A673 (cell line): ENCODE measurements around the gene EPHA4. TPM values are rescaled to one million over a fixed set of nuclear protein-coding genes. Genes with fewer than 3 reads are reported as not detected.

Experiments
- BruUV-seq: library from RNA; stranded (reverse); fragments of 400-500 nt; replicated peaks from 2 replicates; lab custom pipeline; 2021; lab: Mats Ljungman, UMichigan
- CTCF ChIA-PET: fragments of 300-600 bp; sonication (Branson Sonifier 250); formaldehyde crosslinking; loops from one replicate; lab custom pipeline; 2022; ENCODE audit warnings: antibody characterized with exemption; lab: Charles Lee
- POLR2A ChIA-PET: fragments of 300-600 bp; sonication (Branson Sonifier 250); formaldehyde crosslinking; loops from one replicate; lab custom pipeline; 2022; ENCODE audit warnings: antibody characterized with exemption; ENCODE audit not compliant: low non-redundant PET; lab: Charles Lee
- DNase-seq: peaks from one replicate; pipeline ENCODE4 v3.0.0-alpha.2; 2015; ENCODE audit warnings: low spot score
- H3K27ac ChIP-seq: fragments of 200-600 bp; sonication (generic); 2 replicates; pipeline ENCODE4 v1.5.1; 2016; ENCODE audit warnings: mixed run types, low read depth, mild to moderate bottlenecking, mixed read lengths, antibody characterized with exemption, low read length; ENCODE audit not compliant: poor library complexity, severe bottlenecking
- H3K27me3 ChIP-seq: fragments of 200-600 bp; sonication (generic); replicated peaks from 2 replicates; pipeline ENCODE4 v1.6.1; 2017; ENCODE audit warnings: mixed run types, low read depth, mild to moderate bottlenecking, mixed read lengths, antibody characterized with exemption, low read length; ENCODE audit not compliant: insufficient read depth, poor library complexity
- H3K36me3 ChIP-seq: fragments of 200-600 bp; sonication (generic); 2 replicates; pipeline ENCODE4 v1.6.1; 2016; ENCODE audit warnings: mixed run types, mild to moderate bottlenecking, mixed read lengths, antibody characterized with exemption, low read length; ENCODE audit not compliant: insufficient read depth, poor library complexity, severe bottlenecking
- H3K4me1 ChIP-seq: fragments of 200-600 bp; sonication (generic); 2 replicates; pipeline ENCODE4 v1.6.1; 2017; ENCODE audit warnings: mixed run types, mild to moderate bottlenecking, mixed read lengths, antibody characterized with exemption, low read length; ENCODE audit not compliant: insufficient read depth, poor library complexity, severe bottlenecking
- H3K4me3 ChIP-seq: fragments of 200-600 bp; sonication (generic); 2 replicates; pipeline ENCODE4 v1.5.1; 2016; ENCODE audit warnings: low read depth, mixed run types, mild to moderate bottlenecking, mixed read lengths, low read length; ENCODE audit not compliant: poor library complexity, severe bottlenecking
- H3K9me3 ChIP-seq: fragments of 200-600 bp; sonication (generic); 2 replicates; pipeline ENCODE4 v1.6.1; 2016; ENCODE audit warnings: mixed run types, low read depth, mild to moderate bottlenecking, mixed read lengths, antibody characterized with exemption, low read length; ENCODE audit not compliant: poor library complexity, severe bottlenecking
- EZH2 ChIP-seq: fragments of 200-600 bp; sonication (generic); IDR thresholded peaks from 2 replicates; pipeline ENCODE4 v1.6.1; 2017; ENCODE audit warnings: borderline replicate concordance, low read depth, mild to moderate bottlenecking, mixed read lengths, antibody characterized with exemption, low read length; ENCODE audit not compliant: poor library complexity, severe bottlenecking
- intact Hi-C: fragments of 100-400 bp; cut with micrococcal nuclease; formaldehyde crosslinking; loops from one replicate; pipeline ENCODE4 v1.10.0; 2022; ENCODE audit not compliant: unreplicated experiment
- total RNA-seq: library from RNA; stranded (reverse); gene quantifications from 2 replicates; pipeline ENCODE4 v1.2.3, GENCODE V29; 2021
- TF ChIP-seq, protein P1 (sequence below): fragments of 300-800, 200-600 bp; sonication (generic); conservative IDR thresholded peaks from 2 replicates; pipeline ENCODE4 v1.5.1; 2017; ENCODE audit warnings: low read depth, mild to moderate bottlenecking, antibody characterized with exemption, low read length, moderate library complexity, mixed read lengths

Gene EPHA4
- total RNA-seq, 1 experiment from 2014 or later, result 39.5 TPM

DNA sequence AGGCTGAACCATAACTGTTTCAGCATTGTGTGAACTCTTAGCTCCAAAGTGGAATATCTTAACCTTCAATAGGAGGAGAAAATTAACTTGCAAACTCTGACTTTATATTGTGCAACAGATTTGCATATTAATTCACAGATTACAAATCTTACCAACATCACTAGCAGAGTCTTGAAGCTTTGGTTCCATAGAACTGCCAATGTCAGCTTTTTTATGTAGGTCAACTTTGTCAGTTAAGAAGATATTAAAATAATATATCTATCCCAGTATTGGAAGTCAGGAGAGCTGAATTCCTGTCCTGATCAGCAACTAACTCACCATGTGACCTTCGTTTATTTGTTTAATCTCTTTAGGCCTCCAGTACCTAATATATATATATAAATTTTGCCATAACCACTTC is 121.8 kb downstream of the EPHA4 start:
- BruUV-seq, result no TSS peak
- ChIA-PET CTCF (no interaction called here), POLR2A (no interaction called here)
- TF ChIP-seq, protein P1, sequence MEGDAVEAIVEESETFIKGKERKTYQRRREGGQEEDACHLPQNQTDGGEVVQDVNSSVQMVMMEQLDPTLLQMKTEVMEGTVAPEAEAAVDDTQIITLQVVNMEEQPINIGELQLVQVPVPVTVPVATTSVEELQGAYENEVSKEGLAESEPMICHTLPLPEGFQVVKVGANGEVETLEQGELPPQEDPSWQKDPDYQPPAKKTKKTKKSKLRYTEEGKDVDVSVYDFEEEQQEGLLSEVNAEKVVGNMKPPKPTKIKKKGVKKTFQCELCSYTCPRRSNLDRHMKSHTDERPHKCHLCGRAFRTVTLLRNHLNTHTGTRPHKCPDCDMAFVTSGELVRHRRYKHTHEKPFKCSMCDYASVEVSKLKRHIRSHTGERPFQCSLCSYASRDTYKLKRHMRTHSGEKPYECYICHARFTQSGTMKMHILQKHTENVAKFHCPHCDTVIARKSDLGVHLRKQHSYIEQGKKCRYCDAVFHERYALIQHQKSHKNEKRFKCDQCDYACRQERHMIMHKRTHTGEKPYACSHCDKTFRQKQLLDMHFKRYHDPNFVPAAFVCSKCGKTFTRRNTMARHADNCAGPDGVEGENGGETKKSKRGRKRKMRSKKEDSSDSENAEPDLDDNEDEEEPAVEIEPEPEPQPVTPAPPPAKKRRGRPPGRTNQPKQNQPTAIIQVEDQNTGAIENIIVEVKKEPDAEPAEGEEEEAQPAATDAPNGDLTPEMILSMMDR, result no peak
- TF ChIP-seq EZH2, result no peak
- Histone ChIP-seq H3K9me3 (no peaks in the 10 kb centered on the region), H3K36me3 (no peaks in the 10 kb centered on the region), H3K4me1 (peaks cover 5% of the 10 kb centered on the region), H3K27me3 (no peaks in the 10 kb centered on the region), H3K27ac (no peak overlapping the region), H3K4me3 (no peak overlapping the region)
- DNase-seq, result no peak
- intact Hi-C loops, result no loop called here

DNA sequence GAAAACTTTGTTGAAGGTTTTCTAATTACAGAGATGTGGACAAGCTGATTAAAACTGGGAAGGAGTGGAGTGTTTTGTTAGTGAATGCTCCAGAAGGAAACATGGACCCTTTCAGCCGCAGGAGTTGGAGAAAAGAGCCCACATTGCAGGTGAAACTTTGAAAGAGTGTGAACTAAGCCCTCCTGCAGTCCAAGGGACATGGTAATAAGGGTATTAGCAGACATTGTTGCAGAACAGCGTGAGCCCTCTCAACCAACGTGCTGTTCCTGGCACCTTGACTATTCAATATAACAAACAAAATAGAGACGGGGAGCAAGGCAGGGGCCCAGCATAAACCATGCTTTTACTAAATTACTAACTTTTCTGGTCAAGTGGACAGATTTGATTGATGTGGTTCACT is 122.7 kb downstream of the EPHA4 start:
- TF ChIP-seq EZH2, result no peak
- TF ChIP-seq, protein P1, result no peak
- H3K36me3 ChIP-seq, result no peaks in the 10 kb centered on the region
- no peak overlapping the region for H3K27ac ChIP-seq
- peaks cover 5% of the 10 kb centered on the region for H3K4me1 ChIP-seq
- ChIA-PET CTCF (no interaction called here), POLR2A (no interaction called here)
- H3K9me3 ChIP-seq, result no peaks in the 10 kb centered on the region
- DNase-seq, result no peak
- no peak overlapping the region for H3K4me3 ChIP-seq
- BruUV-seq, result no TSS peak
- intact Hi-C loops, result no loop called here
- H3K27me3 ChIP-seq, result no peaks in the 10 kb centered on the region

GRCh38 chr2:221448844-221449390 is 123.2 kb downstream of the EPHA4 start:
- TF ChIP-seq, protein P1, result no peak
- TF ChIP-seq EZH2, result no peak
- Histone ChIP-seq H3K27ac (no peak overlapping the region), H3K36me3 (no peaks in the 10 kb centered on the region), H3K4me1 (peaks cover 5% of the 10 kb centered on the region), H3K9me3 (no peaks in the 10 kb centered on the region), H3K27me3 (no peaks in the 10 kb centered on the region), H3K4me3 (no peak overlapping the region)
- intact Hi-C loops, result no loop called here
- DNase-seq, result peak; percentile 32
- no TSS peak for BruUV-seq
- POLR2A ChIA-PET, result no interaction called here
- CTCF ChIA-PET, result no interaction called here
